ENCODE measurements around the gene CCL13. TPM values are rescaled to one million over a fixed set of nuclear protein-coding genes. Genes with fewer than 3 reads are reported as not detected.

The CCL13 gene
- total RNA-seq, 4 donors from 2014 or later = 1.4 to 15.3 (median 4.1) TPM

DNA sequence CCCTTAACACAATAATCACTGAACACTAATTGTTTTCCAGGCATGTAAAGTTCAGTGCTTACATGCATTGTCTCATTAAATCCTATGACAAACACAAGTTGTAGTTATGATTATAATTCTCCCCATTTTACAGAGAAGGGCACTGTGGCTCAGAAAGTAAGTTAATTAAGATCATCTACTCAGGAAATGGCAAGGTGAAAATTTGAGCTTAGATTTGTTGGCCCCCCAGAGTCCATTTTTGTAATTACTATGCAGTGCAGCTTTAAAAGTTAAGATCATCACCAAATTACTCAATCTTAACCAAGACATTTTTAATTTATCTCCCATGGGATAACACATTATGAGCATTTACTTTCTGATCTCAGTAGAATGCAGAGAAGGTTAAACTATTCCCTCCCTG is 41.0 kb downstream of the CCL13 start:
- DNase-seq (ENCODE audit: low spot score) (no peak), ATAC-seq (ENCODE audit: low FRiP score) (no peak)
- TF ChIP-seq, protein P1, sequence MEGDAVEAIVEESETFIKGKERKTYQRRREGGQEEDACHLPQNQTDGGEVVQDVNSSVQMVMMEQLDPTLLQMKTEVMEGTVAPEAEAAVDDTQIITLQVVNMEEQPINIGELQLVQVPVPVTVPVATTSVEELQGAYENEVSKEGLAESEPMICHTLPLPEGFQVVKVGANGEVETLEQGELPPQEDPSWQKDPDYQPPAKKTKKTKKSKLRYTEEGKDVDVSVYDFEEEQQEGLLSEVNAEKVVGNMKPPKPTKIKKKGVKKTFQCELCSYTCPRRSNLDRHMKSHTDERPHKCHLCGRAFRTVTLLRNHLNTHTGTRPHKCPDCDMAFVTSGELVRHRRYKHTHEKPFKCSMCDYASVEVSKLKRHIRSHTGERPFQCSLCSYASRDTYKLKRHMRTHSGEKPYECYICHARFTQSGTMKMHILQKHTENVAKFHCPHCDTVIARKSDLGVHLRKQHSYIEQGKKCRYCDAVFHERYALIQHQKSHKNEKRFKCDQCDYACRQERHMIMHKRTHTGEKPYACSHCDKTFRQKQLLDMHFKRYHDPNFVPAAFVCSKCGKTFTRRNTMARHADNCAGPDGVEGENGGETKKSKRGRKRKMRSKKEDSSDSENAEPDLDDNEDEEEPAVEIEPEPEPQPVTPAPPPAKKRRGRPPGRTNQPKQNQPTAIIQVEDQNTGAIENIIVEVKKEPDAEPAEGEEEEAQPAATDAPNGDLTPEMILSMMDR (IDR thresholded peaks at IDR 0.05) = no peak

DNA sequence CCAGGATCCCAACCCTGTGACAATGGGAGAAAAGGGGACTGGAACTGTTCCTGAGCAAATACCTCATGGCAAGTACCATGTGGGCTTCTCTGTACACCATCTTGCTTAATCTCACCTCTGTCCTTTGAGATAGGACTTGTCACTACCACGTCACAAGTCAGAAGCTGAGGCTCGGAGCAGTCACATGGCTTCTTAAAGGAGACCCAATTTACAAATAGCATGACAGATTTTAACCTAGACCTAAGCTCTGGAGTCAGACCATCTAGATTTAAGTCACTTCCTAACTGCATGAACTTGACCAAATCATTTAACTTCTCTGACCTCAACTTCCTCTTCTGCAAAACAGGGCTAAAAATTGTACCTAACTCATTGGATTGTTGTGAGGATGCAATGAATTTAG is 42.7 kb downstream of the CCL13 start:
- ATAC-seq (ENCODE audit: low FRiP score) = no peak
- no peak for DNase-seq (ENCODE audit: low spot score)
- TF ChIP-seq, protein P1 (IDR thresholded peaks at IDR 0.05) = no peak

DNA sequence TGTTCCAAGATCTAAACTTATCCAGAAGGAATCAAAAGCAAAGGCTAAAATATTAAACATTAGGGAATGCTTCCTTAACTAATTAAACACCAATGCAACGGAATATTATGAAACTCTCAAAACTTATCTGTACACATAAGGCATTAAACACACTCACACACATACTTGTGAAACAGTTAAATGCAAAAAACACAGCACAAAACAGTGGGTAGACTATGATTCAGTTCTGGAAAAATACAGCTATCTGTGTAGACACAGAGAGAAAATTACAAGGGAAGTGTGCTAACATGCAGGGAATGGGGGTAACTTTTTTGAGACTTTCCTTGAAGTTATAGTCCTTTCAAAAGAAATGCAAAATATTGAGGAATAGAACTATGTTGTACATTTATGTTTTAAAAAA is 43.4 kb downstream of the CCL13 start:
- ATAC-seq (ENCODE audit: low FRiP score) (no peak), DNase-seq (ENCODE audit: low spot score) (no peak)
- TF ChIP-seq, protein P1 (IDR thresholded peaks at IDR 0.05) = no peak

DNA sequence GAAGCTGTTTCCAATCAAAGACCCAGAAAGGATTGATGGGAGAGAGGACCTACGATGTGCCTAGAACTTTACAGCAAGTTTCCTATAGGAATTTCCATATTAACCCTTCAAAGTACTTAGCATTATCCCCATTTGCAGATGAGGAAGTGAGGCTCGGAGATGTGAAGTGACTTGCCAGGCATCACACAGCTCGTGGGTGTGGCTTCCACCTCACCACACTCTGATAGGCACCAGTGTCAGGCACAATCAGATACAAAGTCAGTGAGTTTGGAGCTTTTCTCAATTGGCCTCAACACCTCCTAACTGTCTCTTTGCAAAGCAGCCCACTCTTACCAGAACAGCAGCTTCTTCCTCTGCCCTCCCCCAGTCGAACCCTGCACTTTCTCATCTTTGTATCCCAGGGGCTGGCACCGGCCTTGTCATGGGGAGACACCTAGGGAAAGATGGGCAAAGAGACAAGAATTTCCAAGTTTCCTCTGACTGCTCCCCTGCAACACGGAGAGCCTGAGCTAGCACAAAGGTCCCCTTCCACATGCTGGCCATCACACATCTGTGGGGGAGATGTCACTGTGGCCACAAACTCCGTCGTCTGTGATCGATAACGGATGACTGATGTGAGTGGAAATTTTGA is 44.1 kb downstream of the CCL13 start:
- TF ChIP-seq, protein P1 (IDR thresholded peaks at IDR 0.05) = no peak

DNA sequence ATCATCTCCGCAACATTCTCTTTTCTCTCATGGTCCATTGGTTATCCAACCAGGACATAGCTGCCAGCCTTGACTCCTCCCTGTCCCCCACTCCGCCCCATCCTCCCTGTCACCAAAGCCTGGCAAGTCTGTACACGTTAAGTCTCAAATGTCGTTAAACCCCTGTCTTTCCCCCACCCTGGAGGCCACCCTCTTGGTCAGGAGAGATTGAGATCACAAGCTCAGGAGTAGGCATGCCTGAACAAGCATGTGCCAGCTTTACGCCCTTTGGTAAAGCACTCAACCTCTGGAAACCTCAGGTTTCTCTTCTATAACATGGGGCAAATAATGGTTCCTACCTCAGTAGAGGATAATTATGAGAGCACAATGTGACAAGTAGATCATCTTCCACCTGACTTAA is 44.9 kb downstream of the CCL13 start:
- DNase-seq (ENCODE audit: low spot score) (no peak), ATAC-seq (ENCODE audit: low FRiP score) (no peak)
- TF ChIP-seq, protein P1 (IDR thresholded peaks at IDR 0.05) = no peak

More for the DNA sequence above, 44.1 kb downstream of the CCL13 start:
- ATAC-seq (ENCODE audit: low FRiP score) = no peak
- no peak for DNase-seq (ENCODE audit: low spot score)

DNA sequence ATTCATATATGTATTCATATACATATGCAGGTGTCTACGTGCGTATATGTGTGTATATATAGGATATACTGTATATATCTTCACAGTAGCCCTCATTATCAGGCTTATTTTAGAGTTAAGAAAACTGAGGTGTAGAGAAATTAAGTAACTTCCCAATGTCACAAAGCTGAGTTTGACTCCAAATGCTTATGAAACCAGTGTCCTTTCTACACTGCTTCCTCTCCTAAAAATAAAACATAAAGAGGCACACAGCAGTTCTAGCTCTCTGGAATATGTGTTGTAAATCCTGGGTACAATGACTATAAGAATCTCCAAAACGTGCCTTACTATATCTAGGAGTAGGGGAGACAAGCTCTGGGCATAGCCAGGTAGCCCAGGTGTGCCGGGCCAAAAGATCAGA is 46.7 kb downstream of the CCL13 start:
- TF ChIP-seq, protein P1 (IDR thresholded peaks at IDR 0.05) = no peak
- DNase-seq (ENCODE audit: low spot score) = no peak
- no peak for ATAC-seq (ENCODE audit: low FRiP score)

DNA sequence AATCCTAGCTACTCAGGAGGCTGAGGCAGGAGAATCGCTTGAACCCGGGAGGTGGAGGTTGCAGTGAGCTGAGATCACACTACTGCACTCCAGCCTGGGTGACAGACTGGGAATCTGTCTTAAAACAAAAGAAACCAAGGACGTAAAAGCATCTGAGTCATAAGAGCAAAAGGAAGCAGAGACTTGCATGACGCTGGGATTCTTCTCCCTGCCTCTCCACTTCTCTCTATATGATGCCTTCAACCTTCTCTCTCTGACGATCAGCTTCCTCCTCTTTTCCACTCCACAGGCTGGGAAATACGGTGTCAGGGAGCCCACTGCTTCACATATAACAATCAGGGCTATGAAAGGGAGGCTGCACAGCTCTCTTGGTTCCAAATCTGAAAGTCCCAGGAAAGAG is 49.9 kb downstream of the CCL13 start:
- DNase-seq (ENCODE audit: low spot score) = no peak
- TF ChIP-seq, protein P1 (IDR thresholded peaks at IDR 0.05) = no peak
- no peak for ATAC-seq (ENCODE audit: low FRiP score)

Measured in omental fat pad (tissue), 4 donors.